Caco-2 (cell line): ENCODE data around the gene IKZF1. TPM values are rescaled to one million over a fixed set of nuclear protein-coding genes. Genes with fewer than 3 reads are reported as not detected.

Experiments
- BruUV-seq: library from RNA; stranded (reverse); fragments of 400-500 nt; replicated peaks from 2 replicates; lab custom pipeline; 2021; lab: Mats Ljungman, UMichigan
- CTCF ChIA-PET: fragments of 300-600 bp; sonication (Branson Sonifier 250); formaldehyde crosslinking; loops from one replicate; lab custom pipeline; 2022; ENCODE audit warnings: antibody characterized with exemption; lab: Charles Lee
- POLR2A ChIA-PET: fragments of 300-600 bp; sonication (Branson Sonifier 250); formaldehyde crosslinking; loops from one replicate; lab custom pipeline; 2022; ENCODE audit warnings: antibody characterized with exemption; lab: Charles Lee
- DNase-seq, 2 experiments: peaks; one replicate each; pipeline versions ENCODE4 v3.0.0 to v3.0.0-alpha.2; 2020 to 2022
- H3K27me3 ChIP-seq: replicated peaks from 2 replicates; pipeline ENCODE4 v1.6.0; 2011; ENCODE audit warnings: low read length; ENCODE audit not compliant: control insufficient read depth, insufficient read depth
- H3K36me3 ChIP-seq: 2 replicates; pipeline ENCODE4 v1.5.1; 2011; ENCODE audit warnings: low read length; ENCODE audit not compliant: control insufficient read depth, insufficient read depth
- H3K4me1 ChIP-seq: fragments of 250-450 bp; sonication (Bioruptor Pico); 2 replicates; pipeline ENCODE4 v1.5.1; 2020; ENCODE audit warnings: mild to moderate bottlenecking
- H3K4me3 ChIP-seq: 2 replicates; pipeline ENCODE4 v1.5.1; 2011; ENCODE audit warnings: low read depth, mild to moderate bottlenecking, control low read depth, low read length
- H3K9me3 ChIP-seq: fragments of 250-450 bp; sonication (Bioruptor Pico); 2 replicates; pipeline ENCODE4 v1.5.1; 2020; ENCODE audit warnings: mild to moderate bottlenecking, moderate library complexity
- H3K27ac Mint-ChIP-seq: one replicate; pipeline ENCODE4 v1.8.0; 2022; ENCODE audit warnings: mixed read lengths; ENCODE audit not compliant: unreplicated experiment
- H3K27me3 Mint-ChIP-seq: one replicate; pipeline ENCODE4 v1.8.0; 2022; ENCODE audit warnings: mixed read lengths; ENCODE audit not compliant: insufficient read depth, unreplicated experiment
- H3K36me3 Mint-ChIP-seq: one replicate; pipeline ENCODE4 v1.8.0; 2022; ENCODE audit warnings: mild to moderate bottlenecking, mixed read lengths; ENCODE audit not compliant: insufficient read depth, unreplicated experiment
- H3K4me1 Mint-ChIP-seq: one replicate; pipeline ENCODE4 v1.8.0; 2022; ENCODE audit warnings: low read depth, mixed read lengths; ENCODE audit not compliant: unreplicated experiment
- H3K4me3 Mint-ChIP-seq: one replicate; pipeline ENCODE4 v1.8.0; 2022; ENCODE audit warnings: mild to moderate bottlenecking, moderate library complexity, mixed read lengths; ENCODE audit not compliant: unreplicated experiment
- H3K9me3 Mint-ChIP-seq: one replicate; pipeline ENCODE4 v1.8.0; 2022; ENCODE audit warnings: mixed read lengths; ENCODE audit not compliant: unreplicated experiment
- CTCF ChIP-seq, 2 experiments: fragments of 200-600 bp in 1 of 2; IDR thresholded peaks; 1 replicate in 1 of 2; 2 replicates in 1 of 2; pipeline versions ENCODE4 v1.5.1 to v1.8.0; 2011 to 2022; ENCODE audit warnings: antibody characterized with exemption in 1 of 2, control low read depth in 1 of 2, inconsistent platforms in 1 of 2, low read depth in 1 of 2, low read length in 1 of 2, mild to moderate bottlenecking in 1 of 2, moderate library complexity in 1 of 2; ENCODE audit not compliant: insufficient read depth in 1 of 2, severe bottlenecking in 1 of 2, unreplicated experiment in 1 of 2
- intact Hi-C: fragments of 100-400 bp; cut with micrococcal nuclease; formaldehyde crosslinking; loops from one replicate; pipeline ENCODE4 v1.10.0; 2022; ENCODE audit not compliant: unreplicated experiment
- total RNA-seq: library from RNA; stranded (reverse); gene quantifications from 2 replicates; pipeline ENCODE4 v1.2.3, GENCODE V29; 2022

IKZF1 gene
- total RNA-seq, 1 experiment from 2014 or later: not detected

GRCh38 chr7:50275430-50275829, 29.1 kb upstream of the IKZF1 start:
- H3K4me1 ChIP-seq: no peaks in the 10 kb centered on the region
- no peak overlapping the region for H3K4me3 Mint-ChIP-seq
- CTCF ChIA-PET: no interaction called here
- TF ChIP-seq CTCF (IDR thresholded peaks at IDR 0.05; ENCODE audit: insufficient read depth in 1 of 2, low read depth in 1 of 2, low read length in 1 of 2, severe bottlenecking in 1 of 2, unreplicated experiment in 1 of 2): no peak
- no peaks in the 10 kb centered on the region for H3K36me3 Mint-ChIP-seq
- no peaks in the 10 kb centered on the region for H3K27me3 ChIP-seq
- no peak overlapping the region for H3K27ac Mint-ChIP-seq
- H3K36me3 ChIP-seq: no peaks in the 10 kb centered on the region
- peaks cover 19% of the 10 kb centered on the region for H3K27me3 Mint-ChIP-seq
- no peaks in the 10 kb centered on the region for H3K9me3 Mint-ChIP-seq
- H3K4me1 Mint-ChIP-seq: no peaks in the 10 kb centered on the region
- intact Hi-C loops: no loop called here
- POLR2A ChIA-PET: no interaction called here
- DNase-seq: no peak
- no peaks in the 10 kb centered on the region for H3K9me3 ChIP-seq
- no peak overlapping the region for H3K4me3 ChIP-seq
- no TSS peak for BruUV-seq

GRCh38 chr7:50276483-50276882, 28.0 kb upstream of the IKZF1 start:
- Mint-ChIP-seq H3K36me3 (no peaks in the 10 kb centered on the region), H3K27me3 (peaks cover 24% of the 10 kb centered on the region), H3K4me3 (no peak overlapping the region), H3K9me3 (no peaks in the 10 kb centered on the region), H3K4me1 (no peaks in the 10 kb centered on the region), H3K27ac (no peak overlapping the region)
- no peak for TF ChIP-seq CTCF (IDR thresholded peaks at IDR 0.05; ENCODE audit: insufficient read depth in 1 of 2, low read depth in 1 of 2, low read length in 1 of 2, severe bottlenecking in 1 of 2, unreplicated experiment in 1 of 2)
- no peaks in the 10 kb centered on the region for H3K36me3 ChIP-seq
- no peak overlapping the region for H3K4me3 ChIP-seq
- H3K27me3 ChIP-seq: no peaks in the 10 kb centered on the region
- intact Hi-C loops: no loop called here
- no peak for DNase-seq
- ChIA-PET CTCF (no interaction called here), POLR2A (no interaction called here)
- no peaks in the 10 kb centered on the region for H3K9me3 ChIP-seq
- no peaks in the 10 kb centered on the region for H3K4me1 ChIP-seq
- no TSS peak for BruUV-seq

DNA sequence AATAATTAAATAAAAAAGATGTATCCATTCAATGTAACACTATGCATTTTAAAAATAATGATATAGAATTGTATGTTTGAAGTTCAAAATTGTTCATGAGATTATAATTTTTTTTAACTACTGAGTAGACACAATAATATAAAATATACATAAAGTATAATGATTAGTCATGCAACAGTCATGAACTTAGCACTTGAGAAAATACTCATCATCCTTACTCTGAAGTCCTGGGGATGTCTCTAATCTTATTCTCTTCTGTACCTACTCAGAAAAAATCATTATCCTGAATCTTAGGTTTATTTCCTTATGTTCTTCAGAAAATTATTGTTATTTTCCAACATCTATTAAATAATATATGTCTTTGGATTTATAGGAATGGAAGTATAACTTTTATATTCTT, 26.4 kb upstream of the IKZF1 start:
- no peak for DNase-seq
- intact Hi-C loops: no loop called here
- H3K4me1 ChIP-seq: no peaks in the 10 kb centered on the region
- no peaks in the 10 kb centered on the region for H3K4me1 Mint-ChIP-seq
- no peaks in the 10 kb centered on the region for H3K36me3 ChIP-seq
- H3K9me3 Mint-ChIP-seq: no peaks in the 10 kb centered on the region
- no peak for TF ChIP-seq CTCF (IDR thresholded peaks at IDR 0.05; ENCODE audit: insufficient read depth in 1 of 2, low read depth in 1 of 2, low read length in 1 of 2, severe bottlenecking in 1 of 2, unreplicated experiment in 1 of 2)
- ChIA-PET CTCF (no interaction called here), POLR2A (no interaction called here)
- H3K9me3 ChIP-seq: no peaks in the 10 kb centered on the region
- H3K4me3 ChIP-seq: no peak overlapping the region
- H3K27me3 Mint-ChIP-seq: peaks cover 22% of the 10 kb centered on the region
- no TSS peak for BruUV-seq
- no peaks in the 10 kb centered on the region for H3K36me3 Mint-ChIP-seq
- no peaks in the 10 kb centered on the region for H3K27me3 ChIP-seq
- H3K27ac Mint-ChIP-seq: no peak overlapping the region
- H3K4me3 Mint-ChIP-seq: no peak overlapping the region
